Keratinocyte (primary cell): ENCODE results near the gene ARPP19. TPM values are rescaled to one million over a fixed set of nuclear protein-coding genes. Genes with fewer than 3 reads are reported as not detected.
A peak's percentile ranks its signal among the peaks of the same experiment; 100 is the strongest.

Source experiments
- DNase-seq: peaks from one replicate; pipeline ENCODE4 v3.0.0-alpha.2; 2011; ENCODE audit warnings: low read depth, missing footprints, low spot score
- FAIRE-seq: peaks from 2 replicates; lab custom pipeline; 2011; peaks lifted over from hg19 to GRCh38; lab: Jason Lieb, UNC
- H2AFZ ChIP-seq: 2 replicates; pipeline ENCODE4 v1.6.0; 2012; ENCODE audit warnings: low read length, control low read depth, inconsistent platforms; ENCODE audit not compliant: control insufficient read depth
- H3K27ac ChIP-seq: 2 replicates; pipeline ENCODE4 v1.5.1; 2011; ENCODE audit warnings: low read length; ENCODE audit not compliant: control insufficient read depth, insufficient read depth
- H3K27me3 ChIP-seq: 3 replicates; pipeline ENCODE4 v1.6.0; 2011; ENCODE audit warnings: low read length; ENCODE audit not compliant: control insufficient read depth, insufficient read depth; ENCODE audit errors: extremely low read depth
- H3K36me3 ChIP-seq, 2 experiments: 2 replicates in 1 of 2; 3 replicates in 1 of 2; pipeline ENCODE4 v1.5.1; 2011; ENCODE audit warnings: low read length in 2 of 2, mild to moderate bottlenecking in 1 of 2; ENCODE audit not compliant: control insufficient read depth in 2 of 2, insufficient read depth in 2 of 2; ENCODE audit errors: extremely low read depth in 1 of 2
- H3K4me1 ChIP-seq: 3 replicates; pipeline ENCODE4 v1.5.1; 2011; ENCODE audit warnings: low read length; ENCODE audit not compliant: control insufficient read depth, insufficient read depth; ENCODE audit errors: extremely low read depth
- H3K4me2 ChIP-seq: 3 replicates; pipeline ENCODE4 v1.6.0; 2011; ENCODE audit warnings: low read depth, low read length; ENCODE audit not compliant: control insufficient read depth, insufficient read depth; ENCODE audit errors: extremely low read depth
- H3K4me3 ChIP-seq, 3 experiments: fragments of 200-600 bp in 1 of 3; sonication (generic) in 1 of 3; 2 replicates in 2 of 3; 3 replicates in 1 of 3; pipeline ENCODE4 v1.5.1; 2011 to 2016; ENCODE audit warnings: low read length in 3 of 3, mild to moderate bottlenecking in 3 of 3, control low read depth in 2 of 3, inconsistent platforms in 1 of 3, low read depth in 1 of 3, mixed read lengths in 1 of 3, mixed run types in 1 of 3, moderate library complexity in 1 of 3; ENCODE audit not compliant: control insufficient read depth in 2 of 3, insufficient read depth in 2 of 3; ENCODE audit errors: extremely low read depth in 1 of 3
- H3K79me2 ChIP-seq: 2 replicates; pipeline ENCODE4 v1.6.0; 2012; ENCODE audit warnings: low read length; ENCODE audit not compliant: control insufficient read depth, insufficient read depth
- H3K9ac ChIP-seq: 3 replicates; pipeline ENCODE4 v1.6.0; 2011; ENCODE audit warnings: low read length; ENCODE audit not compliant: control insufficient read depth, insufficient read depth; ENCODE audit errors: extremely low read depth
- H3K9me1 ChIP-seq: 3 replicates; pipeline ENCODE4 v1.6.0; 2011; ENCODE audit warnings: low read length; ENCODE audit not compliant: control insufficient read depth, insufficient read depth; ENCODE audit errors: extremely low read depth
- H3K9me3 ChIP-seq: 2 replicates; pipeline ENCODE4 v1.5.1; 2012; ENCODE audit warnings: low read depth, low read length; ENCODE audit not compliant: control insufficient read depth
- H4K20me1 ChIP-seq: 3 replicates; pipeline ENCODE4 v1.6.0; 2011; ENCODE audit warnings: low read length; ENCODE audit not compliant: control insufficient read depth, insufficient read depth; ENCODE audit errors: extremely low read depth
- CTCF ChIP-seq, 3 experiments: IDR thresholded peaks in 1 of 3; conservative IDR thresholded peaks in 1 of 3; optimal IDR thresholded peaks in 1 of 3; 2 replicates in 2 of 3; 3 replicates in 1 of 3; pipeline versions ENCODE3 to v1.5.1; 2011; ENCODE audit warnings: low read length in 3 of 3, mild to moderate bottlenecking in 3 of 3, moderate library complexity in 2 of 3, control low read depth in 1 of 3, inconsistent platforms in 1 of 3; ENCODE audit not compliant: insufficient read depth in 2 of 3; ENCODE audit errors: extremely low read depth in 1 of 3
- EZH2 ChIP-seq: IDR thresholded peaks from one replicate; pipeline ENCODE4 v1.6.1; 2012; ENCODE audit warnings: inconsistent platforms, mild to moderate bottlenecking, low read length, moderate library complexity
- dilution Hi-C: fragments of 300-500 bp; cut with MboI; formaldehyde crosslinking; loops from one replicate; pipeline ENCODE4 v1.7.0; 2020; ENCODE audit warnings: low sequenced_read_pairs; ENCODE audit not compliant: extremely low pct_ligation_motif_present
- polyA plus RNA-seq, 5 experiments: library from polyadenylated mRNA; depleted of rRNA in 3 of 5; stranded (reverse) in 3 of 5; stranded (forward) in 1 of 5; unstranded in 1 of 5; fragments of >200 nt; gene quantifications; 1 replicate in 1 of 5; 2 replicates in 3 of 5; 3 replicates in 1 of 5; pipeline versions ENCODE4 v1.2.1 to v1.2.3, GENCODE V29; 2011 to 2012; ENCODE audit warnings: missing spikeins in 2 of 5, low read depth in 1 of 5, low replicate concordance in 1 of 5

The ARPP19 gene
- polyA plus RNA-seq, 1 donor (not counting 4 experiments of a cell fraction or from before 2014, with no cell fraction given): 128 TPM

DNA sequence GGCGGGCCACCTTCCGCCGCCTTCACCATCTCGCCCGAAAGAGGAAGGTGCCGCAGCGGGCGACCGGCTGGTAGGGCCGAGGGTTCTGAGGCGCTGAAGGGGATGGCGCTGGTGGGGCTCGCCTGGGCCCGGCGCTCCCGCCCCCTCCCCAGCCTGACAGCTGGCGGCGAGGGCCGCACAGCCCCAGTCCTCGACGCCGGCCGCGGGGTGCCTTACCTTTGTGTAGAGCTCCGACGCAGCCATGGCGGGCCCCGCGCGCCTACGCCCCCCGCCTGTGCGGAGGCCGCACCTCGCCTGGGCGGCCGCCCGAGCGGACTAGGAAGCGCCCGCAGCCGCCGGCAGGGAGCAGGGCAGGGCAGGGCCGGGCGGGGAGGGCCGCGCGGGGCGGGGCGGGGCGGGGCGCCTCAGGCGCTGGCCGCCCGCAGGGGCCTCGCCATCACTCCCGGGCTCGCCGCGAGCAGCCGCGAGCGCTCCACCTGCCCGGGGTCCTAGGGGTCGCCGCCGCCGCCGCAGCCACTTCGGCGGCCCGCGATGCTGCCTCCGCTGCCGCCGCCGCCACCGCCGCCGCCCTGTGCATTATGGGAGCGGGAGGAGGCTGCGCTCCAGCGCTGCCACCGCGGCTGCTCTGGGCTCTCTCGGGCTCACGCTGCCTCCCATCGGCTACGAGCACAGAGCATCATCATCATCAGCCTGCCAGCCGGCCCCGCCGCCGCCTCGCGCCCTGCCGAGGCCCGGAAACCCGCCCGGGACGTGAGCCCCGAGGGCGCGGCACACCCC is 40.1 kb downstream of the ARPP19 start, which contains the start of gene MYO5A:
MYO5A (minus strand) TSS at position 317 of the 777 bp plus-strand sequence; CDS start at position 243, 74 bp downstream.
- no peak for FAIRE-seq
- Histone ChIP-seq H3K79me2 (peaks cover 40% of the 10 kb centered on the region), H3K9me3 (no peaks in the 10 kb centered on the region), H3K4me2 (peak within 1 kb of the TSS; percentile 91), H3K4me1 (peaks cover 33% of the 10 kb centered on the region), H3K4me3 (peak within 1 kb of the TSS; percentile 57 to 92 (median 88)), H2AFZ (peak within 1 kb of the TSS; percentile 92), H3K27ac (peak within 1 kb of the TSS; percentile 65), H3K9ac (peak within 1 kb of the TSS; percentile 82), H4K20me1 (no peaks in the 10 kb centered on the region), H3K27me3 (no peaks in the 10 kb centered on the region), H3K9me1 (no peaks in the 10 kb centered on the region), H3K36me3 (no peaks in the 10 kb centered on the region)
- dilution Hi-C loops: no loop called here
- TF ChIP-seq CTCF (optimal IDR thresholded peaks at IDR 0.05 in 1 of 3, IDR thresholded peaks at IDR 0.05 in 1 of 3, conservative IDR thresholded peaks at IDR 0.05 in 1 of 3; ENCODE audit: extremely low read depth in 1 of 3, insufficient read depth in 2 of 3, low read length in 3 of 3) (peak in 1 of 3 experiments; percentile 66), EZH2 (no peak)
- DNase-seq: no peak

DNA sequence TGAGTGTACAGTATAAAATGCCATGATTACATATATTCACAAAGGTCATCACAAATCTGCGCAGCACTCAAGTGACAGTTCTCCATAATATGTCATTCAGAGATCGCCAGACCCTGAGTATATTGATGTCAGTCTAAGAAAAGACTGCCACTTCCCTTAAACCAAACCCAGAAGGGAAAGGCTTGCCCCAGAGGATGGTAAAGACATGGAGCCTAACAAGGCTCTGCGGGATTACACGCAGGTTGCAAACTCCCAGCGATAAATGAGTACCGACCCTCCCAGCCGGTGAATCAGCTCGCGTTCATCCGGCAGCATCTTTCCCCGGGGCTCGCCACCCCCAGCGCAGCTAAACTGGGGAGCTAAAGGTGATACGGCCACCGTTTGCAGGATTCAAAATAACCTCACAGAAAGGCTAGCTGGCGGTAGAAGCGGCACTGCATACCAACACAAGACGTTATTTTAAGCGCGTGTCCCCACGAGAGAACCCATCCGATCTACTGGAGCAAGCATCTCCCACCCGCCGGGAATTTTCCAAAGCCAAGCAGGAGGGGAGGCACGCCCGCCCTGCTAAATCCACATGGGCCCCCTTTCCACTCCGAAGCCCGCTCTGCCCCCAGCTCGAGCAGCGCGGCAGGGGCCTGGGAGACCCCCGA is 40.8 kb downstream of the ARPP19 start:
- Histone ChIP-seq H4K20me1 (no peaks in the 10 kb centered on the region), H3K27ac (peak overlapping the region; percentile 65), H3K79me2 (peaks cover 40% of the 10 kb centered on the region), H3K27me3 (no peaks in the 10 kb centered on the region), H3K4me3 (peak overlapping the region; percentile 57 to 92 (median 88)), H3K36me3 (no peaks in the 10 kb centered on the region), H3K4me2 (peak overlapping the region; percentile 89), H3K9me3 (no peaks in the 10 kb centered on the region), H2AFZ (peak overlapping the region; percentile 74), H3K9ac (peak overlapping the region; percentile 82), H3K4me1 (peaks cover 40% of the 10 kb centered on the region), H3K9me1 (no peaks in the 10 kb centered on the region)
- TF ChIP-seq CTCF (optimal IDR thresholded peaks at IDR 0.05 in 1 of 3, IDR thresholded peaks at IDR 0.05 in 1 of 3, conservative IDR thresholded peaks at IDR 0.05 in 1 of 3; ENCODE audit: extremely low read depth in 1 of 3, insufficient read depth in 2 of 3, low read length in 3 of 3): no peak
- TF ChIP-seq EZH2: no peak
- DNase-seq (no peak), FAIRE-seq (peak; percentile 20)
- dilution Hi-C loops: no loop called here
